GM19238 (cell line): ENCODE data around the gene TMEM215.

Source experiments
- DNase-seq: peaks from one replicate; pipeline ENCODE4 v3.0.0; 2011; ENCODE audit warnings: low spot score; ENCODE audit not compliant: insufficient read length

The TMEM215 gene

DNA sequence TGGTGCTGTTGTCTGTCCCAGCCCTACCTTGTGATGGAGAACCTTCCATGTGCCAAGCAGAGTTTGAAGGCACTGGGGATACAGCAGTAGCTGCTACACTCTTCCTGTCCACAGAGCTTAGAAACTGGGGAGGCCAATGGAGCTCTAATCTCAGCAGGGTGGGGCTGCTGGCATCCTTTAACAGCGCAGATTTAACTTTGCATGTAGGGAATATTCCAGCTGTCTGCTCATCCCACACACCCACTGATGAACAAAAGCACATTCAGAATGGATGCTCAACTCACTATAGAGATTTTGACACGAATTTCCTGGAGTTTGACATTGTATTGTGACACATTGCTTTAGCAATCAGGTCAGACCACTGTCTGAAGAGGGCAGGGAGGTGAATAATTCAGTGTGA lies 49.0 kb downstream of the TMEM215 start:
- DNase-seq = no peak
